Sigmoid colon (tissue), 7 donors: ENCODE results near the gene ARRDC4. TPM values are rescaled to one million over a fixed set of nuclear protein-coding genes. Genes with fewer than 3 reads are reported as not detected.
A peak's percentile ranks its signal among the peaks of the same experiment; 100 is the strongest.
"Not testable (repeated sequence)": the region's sequence is repeated elsewhere in the genome, so short reads cannot be mapped to it uniquely, and the experiment has no call there.

Source experiments
- DNase-seq: peaks from one replicate; pipeline ENCODE4 v3.0.0-alpha.2; 2019
- H3K27ac ChIP-seq, 4 donors: fragments of 200-600 bp; sonication (generic); one replicate each; pipeline ENCODE4 v1.5.1; 2016 to 2019; ENCODE audit warnings: mild to moderate bottlenecking in 1 of 4
- H3K27me3 ChIP-seq, 3 donors: fragments of 200-600 bp; sonication (generic); one replicate each; pipeline ENCODE4 v1.5.1; 2019; ENCODE audit warnings: mild to moderate bottlenecking in 1 of 3
- H3K36me3 ChIP-seq, 4 donors: fragments of 200-600 bp; sonication (generic); one replicate each; pipeline ENCODE4 v1.5.1; 2016 to 2019
- H3K4me1 ChIP-seq, 4 donors: fragments of 200-600 bp; sonication (generic); one replicate each; pipeline ENCODE4 v1.5.1; 2017 to 2019
- H3K4me3 ChIP-seq, 4 donors: fragments of 200-600 bp; sonication (generic); one replicate each; pipeline ENCODE4 v1.5.1; 2017 to 2019; ENCODE audit warnings: mild to moderate bottlenecking in 2 of 4, moderate library complexity in 1 of 4
- H3K9me3 ChIP-seq, 4 donors: fragments of 200-600 bp in 3 of 4; sonication (generic) in 3 of 4; one replicate each; pipeline versions ENCODE4 v1.5.1 to v1.6.1; 2013 to 2019
- CTCF ChIP-seq, 4 experiments: fragments of 450-650 bp in 3 of 4; fragments of 200-600 bp in 1 of 4; IDR thresholded peaks; one replicate each; pipeline ENCODE4 v1.5.1; 2016 to 2019; ENCODE audit warnings: antibody characterized with exemption in 4 of 4, mild to moderate bottlenecking in 3 of 4, moderate library complexity in 2 of 4
- EP300 ChIP-seq, 4 donors: sonication (generic); formaldehyde crosslinking; IDR thresholded peaks; one replicate each; pipeline ENCODE4 v1.6.1; 2017; ENCODE audit warnings: antibody characterized with exemption in 4 of 4
- POLR2A ChIP-seq, 2 donors: fragments of 450-650 bp; IDR thresholded peaks; one replicate each; pipeline ENCODE4 v1.6.1; 2016; ENCODE audit warnings: antibody characterized with exemption in 2 of 2, mild to moderate bottlenecking in 2 of 2, moderate library complexity in 2 of 2
- POLR2AphosphoS5 ChIP-seq, 4 donors: sonication (generic); formaldehyde crosslinking; IDR thresholded peaks; one replicate each; pipeline ENCODE4 v1.6.1; 2017; ENCODE audit warnings: antibody characterized with exemption in 4 of 4
- WGBS, 2 donors: extraction: QIAGEN DNeasy Blood & Tissue Kit; methylation state at CpG; one replicate each; pipeline ENCODE4 v1.1.7; 2013; 5-methylcytosine and 5-hydroxymethylcytosine counted together
- intact Hi-C: fragments of 100-400 bp; cut with DNase I; formaldehyde crosslinking; loops from one replicate; pipeline ENCODE4 v1.15.1; 2023
- polyA plus RNA-seq, 3 donors: library from polyadenylated mRNA; stranded (reverse); fragments of 200-250 nt; gene quantifications; one replicate each; pipeline ENCODE4 v1.2.3, GENCODE V29; 2013
- total RNA-seq, 4 donors: library from RNA; depleted of rRNA; stranded (reverse); fragments of >200 nt; gene quantifications; one replicate each; pipeline ENCODE4 v1.1.0, GENCODE V29; 2016
- donor health status: healthy with polysubstance abuse.
- donor health status: Bipolar disorder and iron deficiency.
- donor health status: healthy.

Gene ARRDC4
- total and polyA plus RNA-seq, 7 donors: 26.4 to 205 (median 143) TPM

- no peaks in the 10 kb centered on the region for H3K27me3 ChIP-seq
- intact Hi-C loops: no loop called here
- peaks cover 0 to 1% (median 0%) of the 10 kb centered on the region in 4 donors for H3K9me3 ChIP-seq
- peak overlapping the region in 3 of 4 donors; percentile 43 to 65 (median 58) for H3K27ac ChIP-seq
- no peak for DNase-seq
- TF ChIP-seq POLR2AphosphoS5 (IDR thresholded peaks at IDR 0.05) (no peak), EP300 (IDR thresholded peaks at IDR 0.05) (no peak), CTCF (IDR thresholded peaks at IDR 0.05) (no peak), POLR2A (IDR thresholded peaks at IDR 0.05) (no peak)
- 86 to 89% methylated on average over 1 of the region's 1 CpG for WGBS, 2 donors
- H3K36me3 ChIP-seq: peaks cover 0 to 10% (median 0%) of the 10 kb centered on the region in 4 donors
- peaks cover 0 to 51% (median 44%) of the 10 kb centered on the region in 4 donors for H3K4me1 ChIP-seq
- no peak overlapping the region for H3K4me3 ChIP-seq
Measured at GRCh38 chr15:97981758-97982157, 21.3 kb downstream of the ARRDC4 start.

- TF ChIP-seq POLR2AphosphoS5 (IDR thresholded peaks at IDR 0.05) (no peak), POLR2A (IDR thresholded peaks at IDR 0.05) (no peak), EP300 (IDR thresholded peaks at IDR 0.05) (no peak), CTCF (IDR thresholded peaks at IDR 0.05) (no peak)
- WGBS, 2 donors: 75 to 76% methylated on average over 1 of the region's 1 CpG
- Histone ChIP-seq H3K27me3 (no peaks in the 10 kb centered on the region), H3K4me3 (no peak overlapping the region), H3K27ac (peak overlapping the region in 2 of 4 donors; percentile 18 to 58), H3K4me1 (peaks cover 0 to 28% (median 20%) of the 10 kb centered on the region in 4 donors), H3K36me3 (peaks cover 0 to 19% (median 0%) of the 10 kb centered on the region in 4 donors), H3K9me3 (peaks cover 0 to 3% (median 0%) of the 10 kb centered on the region in 4 donors)
- intact Hi-C loops: no loop called here
- no peak for DNase-seq
Measured at GRCh38 chr15:97984157-97984556, 23.7 kb downstream of the ARRDC4 start.

- H3K4me3 ChIP-seq, DNase-seq, H3K27me3 ChIP-seq, H3K9me3 ChIP-seq, intact Hi-C loops: not testable (repeated sequence)
- H3K27ac ChIP-seq: peak overlapping the region in 1 of 4 donors; percentile 58
- peaks cover 0 to 17% (median 10%) of the 10 kb centered on the region in 4 donors for H3K4me1 ChIP-seq
- WGBS, 2 donors: 71 to 93% methylated on average over 2 of the region's 2 CpGs
- H3K36me3 ChIP-seq: peaks cover 0 to 30% (median 0%) of the 10 kb centered on the region in 4 donors
Measured at GRCh38 chr15:97985979-97986378, 25.5 kb downstream of the ARRDC4 start.

- DNase-seq: no peak
- peaks cover 0 to 3% (median 0%) of the 10 kb centered on the region in 4 donors for H3K9me3 ChIP-seq
- peak overlapping the region in 2 of 4 donors; percentile 3 to 58 for H3K27ac ChIP-seq
- intact Hi-C loops: no loop called here
- 93% methylated on average over 2 of the region's 2 CpGs for WGBS, 2 donors
- H3K27me3 ChIP-seq: no peaks in the 10 kb centered on the region
- H3K4me3 ChIP-seq: no peak overlapping the region
- peaks cover 0 to 27% (median 0%) of the 10 kb centered on the region in 4 donors for H3K36me3 ChIP-seq
- peaks cover 0 to 14% (median 8%) of the 10 kb centered on the region in 4 donors for H3K4me1 ChIP-seq
- TF ChIP-seq EP300 (IDR thresholded peaks at IDR 0.05) (no peak), CTCF (IDR thresholded peaks at IDR 0.05) (no peak), POLR2A (IDR thresholded peaks at IDR 0.05) (no peak), POLR2AphosphoS5 (IDR thresholded peaks at IDR 0.05) (no peak)
Measured at GRCh38 chr15:97986781-97987180, 26.3 kb downstream of the ARRDC4 start.

GRCh38 chr15:97989299-97989698 is 28.8 kb downstream of the ARRDC4 start:
- intact Hi-C loops: no loop called here
- TF ChIP-seq POLR2AphosphoS5 (IDR thresholded peaks at IDR 0.05) (no peak), EP300 (IDR thresholded peaks at IDR 0.05) (no peak)
- Histone ChIP-seq H3K4me1 (peaks cover 0 to 22% (median 19%) of the 10 kb centered on the region in 4 donors), H3K27me3 (no peaks in the 10 kb centered on the region), H3K36me3 (peaks cover 0 to 20% (median 0%) of the 10 kb centered on the region in 4 donors), H3K4me3 (no peak overlapping the region), H3K27ac (peak overlapping the region in 2 of 4 donors; percentile 44 to 50), H3K9me3 (peaks cover 0 to 3% (median 0%) of the 10 kb centered on the region in 4 donors)
- 58 to 80% methylated on average over 2 of the region's 2 CpGs for WGBS, 2 donors
- DNase-seq: no peak
